Measurements from ENCODE around the gene GDI1.
A peak's percentile ranks its signal among the peaks of the same experiment; 100 is the strongest.

Gene GDI1

GRCh38 chrX:154426916-154427770 lies 9.8 kb upstream of the GDI1 start:
- no peak overlapping the region for H3K4me3 ChIP-seq (ENCODE audit: low read length)
- TF ChIP-seq CTCF (IDR thresholded peaks at IDR 0.05; ENCODE audit: insufficient read depth, low read depth, low read length, missing control alignments), result no peak
- no peak for DNase-seq (ENCODE audit: low read depth)

DNA sequence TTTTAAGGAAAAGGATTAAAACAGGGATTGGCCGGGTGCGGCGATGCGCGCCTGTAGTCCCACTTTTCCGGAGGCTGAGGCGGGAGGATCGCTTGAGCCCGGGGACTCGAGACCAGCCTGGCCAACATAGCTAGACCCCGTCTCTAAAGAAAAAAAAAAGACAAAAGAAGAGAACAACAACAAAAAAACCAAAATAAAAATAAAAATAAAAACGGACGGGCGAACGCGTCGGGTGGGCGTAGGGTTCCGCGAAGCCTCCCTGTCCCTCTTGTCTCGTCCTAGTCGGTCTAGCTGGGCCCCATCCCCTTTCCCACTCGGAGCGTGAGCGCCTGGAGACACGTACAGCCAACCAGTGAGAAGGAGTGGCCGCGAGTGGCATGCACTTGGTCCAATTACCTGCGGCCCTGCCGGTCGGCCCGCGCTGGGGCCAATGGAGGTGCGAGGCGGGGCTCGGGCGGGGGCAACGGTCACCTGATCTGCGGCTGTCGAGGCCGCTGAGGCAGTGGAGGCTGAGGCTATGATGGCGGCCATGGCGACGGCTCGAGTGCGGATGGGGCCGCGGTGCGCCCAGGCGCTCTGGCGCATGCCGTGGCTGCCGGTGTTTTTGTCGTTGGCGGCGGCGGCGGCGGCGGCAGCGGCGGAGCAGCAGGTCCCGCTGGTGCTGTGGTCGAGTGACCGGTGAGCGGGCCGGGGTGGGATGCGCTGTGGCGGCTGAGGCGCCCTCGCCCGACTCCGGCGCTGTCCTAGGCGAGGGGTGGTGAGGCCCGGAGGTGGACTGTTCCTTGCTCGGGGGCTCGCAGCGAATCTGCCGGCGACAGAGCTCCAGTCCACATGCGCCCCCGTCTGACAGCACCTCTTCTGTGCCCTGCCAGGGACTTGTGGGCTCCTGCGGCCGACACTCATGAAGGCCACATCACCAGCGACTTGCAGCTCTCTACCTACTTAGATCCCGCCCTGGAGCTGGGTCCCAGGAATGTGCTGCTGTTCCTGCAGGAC lies 8.5 kb upstream of the GDI1 start, which contains the start of gene ATP6AP1:
TSS of gene ATP6AP1 (plus strand) at position 502 of the 996 bp plus-strand sequence. CDS start at position 518, 16 bp downstream.
- no peak for TF ChIP-seq CTCF (IDR thresholded peaks at IDR 0.05; ENCODE audit: insufficient read depth, low read depth, low read length, missing control alignments)
- DNase-seq (ENCODE audit: low read depth), result peak; percentile 94
- peak within 1 kb of the TSS; percentile 53 for H3K4me3 ChIP-seq (ENCODE audit: low read length)

- H3K4me3 ChIP-seq (ENCODE audit: low read length), result peak overlapping the region; percentile 53
- no peak for TF ChIP-seq CTCF (IDR thresholded peaks at IDR 0.05; ENCODE audit: insufficient read depth, low read depth, low read length, missing control alignments)
- DNase-seq (ENCODE audit: low read depth), result no peak
Measured at GRCh38 chrX:154429711-154430110, 7.2 kb upstream of the GDI1 start.

- TF ChIP-seq CTCF (IDR thresholded peaks at IDR 0.05; ENCODE audit: insufficient read depth, low read depth, low read length, missing control alignments), result no peak
- no peak for DNase-seq (ENCODE audit: low read depth)
- no peak overlapping the region for H3K4me3 ChIP-seq (ENCODE audit: low read length)
Measured at GRCh38 chrX:154430479-154430878, 6.5 kb upstream of the GDI1 start.

DNA sequence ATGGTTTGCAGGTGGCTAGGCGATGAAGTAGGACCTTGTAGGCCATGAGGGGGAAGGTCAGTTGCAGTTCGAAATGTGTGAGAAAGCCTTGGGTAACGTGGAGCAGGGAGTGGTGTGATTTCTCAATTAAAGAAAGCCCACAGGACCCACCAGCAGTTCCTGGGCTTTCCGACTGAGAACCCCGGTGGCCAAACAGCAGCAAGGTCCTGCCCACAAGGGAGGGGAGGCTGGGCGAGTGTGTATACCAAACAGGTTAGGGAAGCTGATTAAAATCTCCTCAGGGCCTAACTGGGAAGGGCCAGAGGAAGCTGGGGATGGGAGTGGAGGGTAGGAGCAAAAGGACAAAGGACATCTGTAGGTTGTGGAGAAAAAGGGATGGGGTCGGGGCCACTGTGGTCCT lies 6.0 kb upstream of the GDI1 start:
- H3K4me3 ChIP-seq (ENCODE audit: low read length), result no peak overlapping the region
- no peak for TF ChIP-seq CTCF (IDR thresholded peaks at IDR 0.05; ENCODE audit: insufficient read depth, low read depth, low read length, missing control alignments)
- DNase-seq (ENCODE audit: low read depth), result peak; percentile 30

GRCh38 chrX:154431341-154431740 lies 5.6 kb upstream of the GDI1 start:
- no peak for DNase-seq (ENCODE audit: low read depth)
- H3K4me3 ChIP-seq (ENCODE audit: low read length), result no peak overlapping the region
- no peak for TF ChIP-seq CTCF (IDR thresholded peaks at IDR 0.05; ENCODE audit: insufficient read depth, low read depth, low read length, missing control alignments)
